Activated CD8-positive, alpha-beta memory T cell treated with anti-CD3 and anti-CD28 coated beads, Interleukin-2, amount 10 ng/mL, durations not matched to agents 7 days and 5 days (primary cell): ENCODE measurements around the gene DCUN1D2. TPM values are rescaled to one million over a fixed set of nuclear protein-coding genes. Genes with fewer than 3 reads are reported as not detected.
A peak's percentile ranks its signal among the peaks of the same experiment; 100 is the strongest.

ENCODE experiments used
- ATAC-seq: fragments of 150-1000 bp; cut with Tn5 transposase; one replicate; pipeline ENCODE4 v1.10.0; 2021; ENCODE audit warnings: moderate library complexity
- CTCF ChIA-PET: fragments of 350-600 bp; sonication (Branson Sonifier 250); formaldehyde crosslinking; loops from one replicate; lab custom pipeline; 2021; ENCODE audit warnings: antibody characterized with exemption; lab: Charles Lee
- DNase-seq: peaks from one replicate; pipeline ENCODE4 v3.0.0-alpha.2; 2020
- H3K27ac Mint-ChIP-seq: one replicate; pipeline ENCODE4 v1.8.0; 2021; ENCODE audit warnings: mild to moderate bottlenecking, mixed read lengths
- H3K27me3 Mint-ChIP-seq: one replicate; pipeline ENCODE4 v1.8.0; 2021; ENCODE audit warnings: mixed read lengths
- H3K36me3 Mint-ChIP-seq: one replicate; pipeline ENCODE4 v1.8.0; 2021; ENCODE audit warnings: mild to moderate bottlenecking, mixed read lengths
- H3K4me1 Mint-ChIP-seq: one replicate; pipeline ENCODE4 v1.8.0; 2021; ENCODE audit warnings: mixed read lengths
- H3K4me3 Mint-ChIP-seq: one replicate; pipeline ENCODE4 v1.8.0; 2021; ENCODE audit warnings: mild to moderate bottlenecking, moderate library complexity, mixed read lengths
- H3K9me3 Mint-ChIP-seq: one replicate; pipeline ENCODE4 v1.8.0; 2022; ENCODE audit warnings: low read depth, mixed read lengths
- total RNA-seq, 2 experiments: library from RNA; stranded (reverse); gene quantifications; one replicate each; pipeline ENCODE4 v1.2.3, GENCODE V29; 2021

DCUN1D2 gene
- total RNA-seq: 10 to 100 TPM; 17.2 to 29.1 TPM

- Mint-ChIP-seq H3K36me3 (peaks cover 7% of the 10 kb centered on the region), H3K4me1 (peaks cover 58% of the 10 kb centered on the region), H3K9me3 (no peaks in the 10 kb centered on the region), H3K27ac (peak within 1 kb of the TSS; percentile 83), H3K27me3 (no peaks in the 10 kb centered on the region), H3K4me3 (peak within 1 kb of the TSS; percentile 79)
- DNase-seq (peak; percentile 84), ATAC-seq (peak; percentile 83)
- CTCF ChIA-PET: interaction anchor here (1.4 kb wide), 1 partner anchor 70 kb away, joined by 3 read pairs; no protein-coding TSS in a partner anchor
Measured at GRCh38 chr13:113490496-113491417, at the start of gene DCUN1D2. TSS of gene DCUN1D2 (minus strand) at chr13:113490711. CDS start at chr13:113490669, 42 bp downstream.

- no peaks in the 10 kb centered on the region for H3K4me1 Mint-ChIP-seq
- no peak overlapping the region for H3K27ac Mint-ChIP-seq
- peaks cover 5% of the 10 kb centered on the region for H3K9me3 Mint-ChIP-seq
- CTCF ChIA-PET: no interaction called here
- no peak for DNase-seq
- no peak overlapping the region for H3K4me3 Mint-ChIP-seq
- H3K36me3 Mint-ChIP-seq: peaks cover 22% of the 10 kb centered on the region
- ATAC-seq: no peak
- no peaks in the 10 kb centered on the region for H3K27me3 Mint-ChIP-seq
Measured at GRCh38 chr13:113539822-113540221, 49.3 kb upstream of the DCUN1D2 start.

GRCh38 chr13:113539176-113539575 lies 48.7 kb upstream of the DCUN1D2 start:
- H3K9me3 Mint-ChIP-seq: peaks cover 5% of the 10 kb centered on the region
- no peak overlapping the region for H3K27ac Mint-ChIP-seq
- no peaks in the 10 kb centered on the region for H3K27me3 Mint-ChIP-seq
- CTCF ChIA-PET: no interaction called here
- no peaks in the 10 kb centered on the region for H3K4me1 Mint-ChIP-seq
- H3K4me3 Mint-ChIP-seq: no peak overlapping the region
- peaks cover 22% of the 10 kb centered on the region for H3K36me3 Mint-ChIP-seq
- DNase-seq: no peak
- no peak for ATAC-seq

GRCh38 chr13:113538689-113539058 lies 48.2 kb upstream of the DCUN1D2 start:
- Mint-ChIP-seq H3K27me3 (no peaks in the 10 kb centered on the region), H3K9me3 (peaks cover 5% of the 10 kb centered on the region), H3K27ac (no peak overlapping the region), H3K4me1 (no peaks in the 10 kb centered on the region), H3K4me3 (no peak overlapping the region), H3K36me3 (peaks cover 22% of the 10 kb centered on the region)
- CTCF ChIA-PET: no interaction called here
- ATAC-seq (no peak), DNase-seq (no peak)

- Mint-ChIP-seq H3K27ac (no peak overlapping the region), H3K27me3 (no peaks in the 10 kb centered on the region), H3K4me1 (no peaks in the 10 kb centered on the region), H3K4me3 (no peak overlapping the region), H3K36me3 (peaks cover 20% of the 10 kb centered on the region), H3K9me3 (peaks cover 5% of the 10 kb centered on the region)
- no peak for ATAC-seq
- CTCF ChIA-PET: no interaction called here
- DNase-seq: no peak
Measured at GRCh38 chr13:113537909-113538688, 47.6 kb upstream of the DCUN1D2 start.

- no peak overlapping the region for H3K4me3 Mint-ChIP-seq
- peaks cover 18% of the 10 kb centered on the region for H3K36me3 Mint-ChIP-seq
- ATAC-seq (no peak), DNase-seq (no peak)
- CTCF ChIA-PET: no interaction called here
- H3K4me1 Mint-ChIP-seq: no peaks in the 10 kb centered on the region
- H3K27me3 Mint-ChIP-seq: no peaks in the 10 kb centered on the region
- no peak overlapping the region for H3K27ac Mint-ChIP-seq
- peaks cover 5% of the 10 kb centered on the region for H3K9me3 Mint-ChIP-seq
Measured at GRCh38 chr13:113537205-113537604, 46.7 kb upstream of the DCUN1D2 start.

GRCh38 chr13:113536461-113537110 lies 46.1 kb upstream of the DCUN1D2 start:
- no peak for DNase-seq
- Mint-ChIP-seq H3K27me3 (no peaks in the 10 kb centered on the region), H3K4me3 (no peak overlapping the region), H3K4me1 (no peaks in the 10 kb centered on the region), H3K27ac (no peak overlapping the region), H3K9me3 (peaks cover 5% of the 10 kb centered on the region), H3K36me3 (peaks cover 18% of the 10 kb centered on the region)
- CTCF ChIA-PET: no interaction called here
- no peak for ATAC-seq

- no peak for ATAC-seq
- Mint-ChIP-seq H3K27ac (no peak overlapping the region), H3K27me3 (no peaks in the 10 kb centered on the region), H3K4me1 (no peaks in the 10 kb centered on the region), H3K4me3 (no peak overlapping the region), H3K9me3 (no peaks in the 10 kb centered on the region), H3K36me3 (peaks cover 8% of the 10 kb centered on the region)
- DNase-seq: no peak
- CTCF ChIA-PET: no interaction called here
Measured at GRCh38 chr13:113535381-113535781, 44.9 kb upstream of the DCUN1D2 start.

- H3K4me3 Mint-ChIP-seq: no peak overlapping the region
- H3K9me3 Mint-ChIP-seq: no peaks in the 10 kb centered on the region
- H3K27ac Mint-ChIP-seq: no peak overlapping the region
- CTCF ChIA-PET: no interaction called here
- DNase-seq: no peak
- H3K27me3 Mint-ChIP-seq: no peaks in the 10 kb centered on the region
- peaks cover 3% of the 10 kb centered on the region for H3K36me3 Mint-ChIP-seq
- no peaks in the 10 kb centered on the region for H3K4me1 Mint-ChIP-seq
- no peak for ATAC-seq
Measured at GRCh38 chr13:113534236-113534860, 43.8 kb upstream of the DCUN1D2 start.

- Mint-ChIP-seq H3K4me1 (no peaks in the 10 kb centered on the region), H3K36me3 (peaks cover 3% of the 10 kb centered on the region), H3K4me3 (no peak overlapping the region), H3K27me3 (no peaks in the 10 kb centered on the region), H3K9me3 (no peaks in the 10 kb centered on the region), H3K27ac (no peak overlapping the region)
- ATAC-seq (no peak), DNase-seq (no peak)
- CTCF ChIA-PET: interaction anchor here (1.3 kb wide), 1 partner anchor 29 kb away, joined by 3 read pairs; no protein-coding TSS in a partner anchor
Measured at GRCh38 chr13:113533161-113533840, 42.8 kb upstream of the DCUN1D2 start.

GRCh38 chr13:113532156-113532806 lies 41.8 kb upstream of the DCUN1D2 start:
- no peaks in the 10 kb centered on the region for H3K9me3 Mint-ChIP-seq
- no peak overlapping the region for H3K27ac Mint-ChIP-seq
- H3K27me3 Mint-ChIP-seq: no peaks in the 10 kb centered on the region
- H3K36me3 Mint-ChIP-seq: peaks cover 3% of the 10 kb centered on the region
- no peak overlapping the region for H3K4me3 Mint-ChIP-seq
- ATAC-seq: no peak
- CTCF ChIA-PET: interaction anchor here (1.3 kb wide), 1 partner anchor 30 kb away, joined by 3 read pairs; no protein-coding TSS in a partner anchor
- DNase-seq: no peak
- no peaks in the 10 kb centered on the region for H3K4me1 Mint-ChIP-seq
